NB4 (cell line): Measurements from ENCODE around the gene RBMS1.

Experiments
- CTCF ChIP-seq: IDR thresholded peaks from one replicate; pipeline ENCODE4 v1.5.1; 2012; ENCODE audit warnings: low read depth, low read length
- MYC ChIP-seq: IDR thresholded peaks from 2 replicates; pipeline ENCODE4 v1.6.1; 2011; ENCODE audit warnings: low read depth, low read length
- POLR2A ChIP-seq: IDR thresholded peaks from 2 replicates; pipeline ENCODE4 v1.6.1; 2011; ENCODE audit warnings: mild to moderate bottlenecking; ENCODE audit not compliant: insufficient read length; ENCODE audit errors: extremely low read depth

- TF ChIP-seq MYC (no peak), CTCF (no peak), POLR2A (no peak)
These were observed 159.4 kb downstream of the RBMS1 start for GRCh38 chr2:160334028-160334741.
